D341Med (cell line): Measurements from ENCODE around the gene NUDCD2.

Source experiments
- DNase-seq: peaks from one replicate; pipeline ENCODE4 v3.0.0; 2012; ENCODE audit warnings: low spot score

The NUDCD2 gene, protein sequence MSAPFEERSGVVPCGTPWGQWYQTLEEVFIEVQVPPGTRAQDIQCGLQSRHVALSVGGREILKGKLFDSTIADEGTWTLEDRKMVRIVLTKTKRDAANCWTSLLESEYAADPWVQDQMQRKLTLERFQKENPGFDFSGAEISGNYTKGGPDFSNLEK

GRCh38 chr5:163459819-163460561 is at the start of gene NUDCD2:
Gene NUDCD2 (minus strand): TSS chr5:163460102. CDS start chr5:163460050, 52 bp downstream.
- DNase-seq = peak; percentile 88

DNA sequence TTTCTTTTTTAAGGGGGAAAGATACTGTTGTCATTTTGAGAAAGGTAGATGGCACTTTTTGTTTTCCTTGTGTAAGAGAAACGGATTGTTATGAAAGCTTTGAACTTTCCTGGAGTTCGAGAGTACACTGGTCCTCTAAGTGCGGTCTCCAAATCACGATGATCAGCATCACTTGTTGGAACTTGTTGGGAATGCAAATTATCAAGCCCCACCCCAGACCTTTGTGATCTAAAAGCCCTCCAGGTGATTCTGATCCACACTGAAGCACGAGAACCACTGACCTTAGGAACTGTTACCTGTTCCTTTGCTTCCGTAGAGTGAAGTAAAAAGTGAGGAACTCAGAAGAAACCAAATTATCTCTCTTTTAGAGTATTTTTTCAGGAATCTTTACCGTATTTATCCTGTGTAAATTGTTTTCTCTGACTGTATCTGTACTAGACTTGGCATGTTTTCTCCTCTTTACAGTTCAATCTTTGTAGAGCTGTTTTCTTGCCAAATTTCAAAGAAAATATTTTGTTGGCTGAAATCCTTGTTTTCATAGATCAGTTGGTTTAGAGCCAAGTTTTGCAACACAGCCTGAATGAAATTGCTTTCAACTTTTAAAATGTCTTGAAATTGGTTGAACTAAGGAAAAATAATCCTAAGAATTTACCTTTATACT is 49.5 kb upstream of the NUDCD2 start:
- DNase-seq = no peak

DNA sequence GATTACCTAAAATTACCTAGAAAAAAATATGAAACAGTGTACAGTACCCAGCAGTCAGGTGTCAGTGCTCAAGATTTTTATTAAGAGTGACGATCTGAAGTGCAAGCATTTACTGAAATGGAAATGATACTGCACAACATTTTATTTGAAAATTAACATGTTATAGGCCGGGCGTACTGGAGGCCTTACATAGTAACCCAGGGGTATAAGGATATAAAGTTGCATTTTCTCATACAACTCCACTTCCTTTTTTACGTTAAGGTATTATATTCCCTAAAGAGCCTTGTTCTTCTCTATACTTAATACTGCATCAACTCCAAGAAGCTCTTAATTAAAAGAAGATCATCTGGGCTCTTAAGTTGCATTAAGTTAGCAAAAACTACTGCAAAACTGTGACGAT is 48.9 kb upstream of the NUDCD2 start:
- DNase-seq = no peak

DNA sequence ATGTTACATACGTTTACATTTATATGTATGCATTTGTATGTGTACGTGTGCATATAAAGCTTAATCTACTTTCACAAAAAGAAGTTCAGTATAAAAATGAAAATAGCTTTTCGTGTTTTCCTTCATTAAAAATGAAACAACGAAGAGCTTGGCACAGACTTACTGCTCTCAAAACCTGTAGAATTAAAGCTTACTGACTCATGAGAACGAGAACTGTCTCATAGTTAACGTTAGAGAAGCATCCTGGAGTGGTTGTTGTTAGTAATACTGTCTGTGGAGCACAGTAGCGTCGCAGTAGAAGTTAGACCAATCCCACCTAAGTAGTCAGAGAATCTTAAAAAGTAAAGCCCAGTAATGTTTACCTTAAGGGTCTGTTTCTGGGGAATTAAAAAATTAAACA is 46.8 kb upstream of the NUDCD2 start:
- DNase-seq = no peak

DNA sequence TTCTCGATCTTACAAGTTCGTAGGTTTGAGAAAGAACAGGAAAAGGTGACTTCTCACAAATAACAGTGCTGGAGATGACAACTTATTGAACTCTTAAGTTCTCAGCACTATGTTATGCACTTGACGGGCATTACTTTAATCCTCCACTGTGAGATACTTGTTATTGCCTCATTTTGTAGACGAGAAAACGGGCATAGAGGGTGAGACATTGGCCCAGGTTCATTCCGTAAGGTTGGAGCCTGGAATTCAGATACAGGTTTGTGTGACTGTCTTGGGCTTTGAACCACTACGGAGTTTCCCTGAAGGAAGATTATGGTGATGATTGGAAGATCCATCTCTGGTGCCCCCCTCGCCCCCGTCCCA is 46.2 kb upstream of the NUDCD2 start:
- DNase-seq = no peak

GRCh38 chr5:163505368-163506094 is 45.6 kb upstream of the NUDCD2 start, which contains the start of gene MAT2B:
Gene MAT2B (plus strand): TSS chr5:163505619. CDS start chr5:163505687, 68 bp downstream.
- DNase-seq = peak; percentile 94

DNA sequence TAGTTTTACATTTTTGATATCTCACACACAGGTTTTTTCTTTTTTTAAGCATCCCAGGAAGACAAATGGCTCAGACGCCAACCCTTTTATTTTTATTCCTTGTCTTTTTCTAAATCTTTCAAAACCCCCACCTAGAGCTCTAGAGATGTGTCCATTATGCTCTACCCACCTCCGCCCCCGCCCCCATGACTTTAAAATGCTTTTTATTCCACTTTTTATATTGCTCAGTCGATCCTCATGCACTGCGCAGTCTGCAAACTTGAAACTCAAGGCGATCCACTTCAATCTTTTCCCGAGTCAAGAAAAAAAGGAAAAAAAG is 45.1 kb upstream of the NUDCD2 start:
- DNase-seq = no peak

GRCh38 chr5:163504079-163504931 is 44.4 kb upstream of the NUDCD2 start:
- DNase-seq = no peak

- peak; percentile 64 for DNase-seq
Measured at GRCh38 chr5:163503106-163504078, 43.5 kb upstream of the NUDCD2 start.

- no peak for DNase-seq
Measured at GRCh38 chr5:163502521-163502920, 42.6 kb upstream of the NUDCD2 start.

GRCh38 chr5:163498886-163499285 is 39.0 kb upstream of the NUDCD2 start:
- DNase-seq = no peak

DNA sequence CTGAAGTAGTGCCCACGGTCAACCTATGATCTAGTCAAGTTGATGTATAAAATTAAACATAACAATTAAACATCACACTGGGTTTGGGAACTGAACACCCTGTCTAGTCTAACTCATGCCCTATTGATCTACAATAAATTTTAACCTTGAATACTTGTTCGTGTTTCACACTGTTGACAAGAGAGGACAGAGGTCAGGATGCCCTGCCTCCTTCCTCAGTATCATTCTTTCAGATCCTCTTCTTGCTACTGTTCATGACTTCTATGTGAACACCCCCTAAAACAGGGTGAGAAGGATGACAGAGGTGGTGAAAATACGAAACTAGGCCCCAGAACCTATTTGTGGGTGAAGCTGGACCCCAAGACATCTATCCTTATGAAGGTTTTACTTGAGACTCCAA is 37.4 kb upstream of the NUDCD2 start:
- no peak for DNase-seq

GRCh38 chr5:163496286-163496685 is 36.4 kb upstream of the NUDCD2 start:
- no peak for DNase-seq

DNA sequence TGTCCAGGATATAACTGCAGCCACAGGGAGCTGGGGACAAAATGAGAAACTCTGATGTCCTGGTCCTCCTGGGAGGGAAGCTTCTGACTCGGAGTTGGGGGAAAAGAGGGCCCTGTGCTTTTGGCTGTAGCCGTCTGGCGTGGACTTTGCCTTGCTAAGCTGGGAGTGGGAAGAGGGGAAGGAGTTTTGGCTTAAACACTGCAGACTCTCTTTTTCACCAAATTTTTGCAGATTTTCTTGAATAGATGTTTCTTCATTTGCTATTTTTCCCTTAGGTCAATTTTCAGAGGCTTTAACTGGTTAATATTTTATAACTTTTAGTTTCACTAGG is 29.8 kb upstream of the NUDCD2 start:
- DNase-seq = no peak

DNA sequence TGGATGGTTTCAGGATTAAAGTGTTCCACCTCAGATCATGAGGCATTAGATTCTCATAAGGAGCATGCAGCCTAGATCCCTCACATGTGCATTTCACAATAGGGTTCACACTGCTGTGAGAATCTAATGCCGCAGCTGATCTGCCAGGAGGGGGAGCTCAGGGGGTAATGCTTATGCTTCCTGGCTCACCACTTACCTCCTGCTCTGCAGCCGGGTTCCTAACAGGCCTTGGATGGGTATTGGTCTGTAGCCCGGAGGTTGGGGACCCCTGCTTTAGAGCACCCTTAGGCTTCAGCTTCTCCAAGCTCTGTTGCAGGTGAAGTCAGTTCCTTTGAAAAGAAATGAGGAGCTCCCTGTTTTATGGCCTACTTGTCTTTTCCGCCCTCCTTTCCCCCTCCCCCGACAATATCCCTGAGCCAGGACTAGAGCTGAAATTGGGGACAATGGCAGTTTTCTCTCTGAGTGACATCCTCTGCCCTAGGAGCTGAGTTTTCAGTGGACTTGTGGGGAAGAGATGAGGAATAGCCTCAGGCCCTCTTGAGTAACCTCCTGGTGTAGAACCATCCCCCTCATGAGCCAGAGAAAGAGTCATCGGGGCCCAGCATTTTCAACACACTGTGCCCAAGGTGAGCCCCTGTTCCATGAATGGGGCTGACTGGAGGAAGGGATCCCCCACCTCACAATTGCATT is 29.3 kb upstream of the NUDCD2 start:
- DNase-seq = no peak

GRCh38 chr5:163478982-163479271 is 19.0 kb upstream of the NUDCD2 start:
- DNase-seq = no peak

DNA sequence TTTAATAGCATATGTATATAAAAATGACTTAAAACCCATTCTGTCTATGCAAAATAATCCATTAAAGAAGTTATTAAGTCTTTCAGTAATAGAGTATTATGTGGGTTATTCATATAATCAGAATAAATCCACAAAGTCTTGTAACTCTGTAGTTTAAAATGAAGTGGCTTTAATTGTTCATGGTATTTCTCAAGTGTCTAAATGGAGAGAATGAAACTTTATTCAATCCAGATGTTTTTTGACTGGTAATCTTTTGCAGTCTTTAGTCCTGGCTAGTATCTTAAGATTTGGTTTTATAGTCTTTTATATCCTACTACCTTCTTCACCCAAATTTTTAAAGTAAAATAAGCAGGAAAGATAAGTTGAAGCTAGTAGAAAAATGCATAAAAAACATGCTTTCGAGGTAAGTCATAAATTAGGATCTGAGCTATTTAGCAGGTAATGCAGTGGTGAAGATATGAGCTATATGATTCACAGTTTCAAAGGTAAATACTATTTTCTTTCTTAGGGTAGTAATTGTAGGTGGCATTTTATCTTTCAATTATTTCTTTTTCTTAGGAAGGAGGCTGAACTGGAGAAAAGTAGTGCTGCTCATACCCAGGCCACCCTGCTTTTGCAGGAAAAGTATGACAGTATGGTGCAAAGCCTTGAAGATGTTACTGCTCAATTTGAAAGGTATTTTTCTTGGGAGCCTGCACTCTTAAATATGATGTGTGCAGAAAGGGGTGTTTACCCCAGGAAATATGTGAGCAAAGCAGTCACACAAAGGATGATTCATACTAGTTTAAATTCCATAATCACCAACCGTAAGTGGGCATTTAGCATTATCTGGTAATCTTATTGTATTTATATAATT is 18.5 kb upstream of the NUDCD2 start:
- no peak for DNase-seq

DNA sequence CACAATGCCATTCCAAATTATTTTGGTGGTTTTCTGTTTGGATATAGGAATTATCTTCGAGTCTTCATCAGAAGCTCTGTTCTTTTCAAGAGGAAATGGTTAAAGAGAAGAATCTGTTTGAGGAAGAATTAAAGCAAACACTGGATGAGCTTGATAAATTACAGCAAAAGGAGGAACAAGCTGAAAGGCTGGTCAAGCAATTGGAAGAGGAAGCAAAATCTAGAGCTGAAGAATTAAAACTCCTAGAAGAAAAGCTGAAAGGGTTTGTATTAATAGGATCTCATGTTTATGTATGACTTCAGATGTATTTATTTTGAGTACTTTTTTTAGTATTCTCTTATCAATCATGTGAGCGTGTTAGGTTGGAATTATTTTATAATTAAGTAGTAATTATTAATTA is 15.5 kb upstream of the NUDCD2 start:
- DNase-seq = no peak

DNA sequence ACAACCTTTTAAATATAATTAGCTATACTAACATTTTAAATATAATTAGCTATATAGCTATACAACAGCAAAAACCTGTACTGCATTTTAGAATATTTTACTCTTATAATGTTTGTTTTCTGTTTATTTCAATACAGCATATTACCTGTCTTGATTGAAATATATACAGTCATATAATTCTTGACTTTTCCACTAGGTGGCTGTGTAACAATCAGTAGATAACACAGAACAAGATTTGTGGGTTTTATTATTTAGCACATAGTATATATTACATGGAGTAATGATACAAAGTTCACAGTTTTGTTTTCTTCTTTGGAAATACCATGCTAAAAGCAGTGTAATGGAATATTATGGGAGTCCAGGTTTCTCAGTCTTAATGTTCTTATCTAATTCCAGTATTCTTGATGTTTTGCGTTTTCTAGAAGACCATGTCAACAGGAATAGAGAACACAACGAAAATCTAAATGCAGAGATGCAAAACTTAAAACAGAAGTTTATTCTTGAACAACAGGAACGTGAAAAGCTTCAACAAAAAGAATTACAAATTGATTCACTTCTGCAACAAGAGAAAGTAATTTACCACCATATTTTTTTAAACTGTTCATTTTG is 13.8 kb upstream of the NUDCD2 start:
- no peak for DNase-seq
